RWPE1 (cell line): Measurements from ENCODE around the gene CTLA4.

Experiments used
- CTCF ChIA-PET: fragments of 350-600 bp; sonication (Branson Sonifier 250); formaldehyde crosslinking; extraction: SDS; loops from one replicate; lab custom pipeline; 2021; lab: Yijun Ruan, JAX
- POLR2A ChIA-PET: fragments of 400-600 bp; formaldehyde crosslinking; extraction: SDS; loops from one replicate; lab custom pipeline; 2020; ENCODE audit warnings: antibody characterized with exemption; ENCODE audit not compliant: low non-redundant PET; lab: Yijun Ruan, JAX
- DNase-seq: peaks from one replicate; pipeline ENCODE4 v3.0.0; 2012; ENCODE audit warnings: low spot score
- H3K27ac ChIP-seq: fragments of 450-650 bp; 2 replicates; pipeline ENCODE4 v1.5.1; 2017
- CTCF ChIP-seq: fragments of 450-650 bp; conservative IDR thresholded peaks from 2 replicates; pipeline ENCODE4 v1.5.1; 2017; ENCODE audit warnings: low read depth, mild to moderate bottlenecking

Gene CTLA4

GRCh38 chr2:203861197-203861596, 6.4 kb upstream of the CTLA4 start:
- no peak for TF ChIP-seq CTCF
- CTCF ChIA-PET = no interaction called here
- no peak for DNase-seq
- H3K27ac ChIP-seq = no peak overlapping the region
- POLR2A ChIA-PET = no interaction called here

- TF ChIP-seq CTCF = no peak
- POLR2A ChIA-PET = no interaction called here
- no peak overlapping the region for H3K27ac ChIP-seq
- DNase-seq = no peak
- CTCF ChIA-PET = no interaction called here
Measured at GRCh38 chr2:203861607-203862006, 6.0 kb upstream of the CTLA4 start.

GRCh38 chr2:203869223-203870042, 1.9 kb downstream of the CTLA4 start:
- CTCF ChIA-PET = interaction anchor here (0.5 kb wide), 1 partner anchor 941 kb away, joined by 3 read pairs; no protein-coding TSS in a partner anchor
- POLR2A ChIA-PET = no interaction called here
- TF ChIP-seq CTCF = no peak
- H3K27ac ChIP-seq = no peak overlapping the region
- DNase-seq = no peak

GRCh38 chr2:203870481-203870880, 2.9 kb downstream of the CTLA4 start:
- no peak overlapping the region for H3K27ac ChIP-seq
- ChIA-PET POLR2A (no interaction called here), CTCF (interaction anchor here (0.7 kb wide), 1 partner anchor 87 kb away, joined by 3 read pairs; no protein-coding TSS in a partner anchor)
- TF ChIP-seq CTCF = no peak
- no peak for DNase-seq

GRCh38 chr2:203870941-203871340, 3.4 kb downstream of the CTLA4 start:
- POLR2A ChIA-PET = no interaction called here
- CTCF ChIA-PET = interaction anchor here (0.7 kb wide), 1 partner anchor 87 kb away, joined by 3 read pairs; no protein-coding TSS in a partner anchor
- H3K27ac ChIP-seq = no peak overlapping the region
- TF ChIP-seq CTCF = no peak
- DNase-seq = no peak

GRCh38 chr2:203871371-203871983, 3.9 kb downstream of the CTLA4 start:
- ChIA-PET POLR2A (no interaction called here), CTCF (no interaction called here)
- no peak overlapping the region for H3K27ac ChIP-seq
- no peak for DNase-seq
- TF ChIP-seq CTCF = no peak
